Transverse colon (tissue), 4 donors: ENCODE measurements around the gene RBM17. TPM values are rescaled to one million over a fixed set of nuclear protein-coding genes. Genes with fewer than 3 reads are reported as not detected.
A peak's percentile ranks its signal among the peaks of the same experiment; 100 is the strongest.
"Not testable (repeated sequence)": the region's sequence is repeated elsewhere in the genome, so short reads cannot be mapped to it uniquely, and the experiment has no call there.

ENCODE experiments used
- DNase-seq: peaks from one replicate; pipeline ENCODE4 v3.0.0-alpha.2; 2019
- H3K27ac ChIP-seq, 4 donors: fragments of 200-600 bp; sonication (generic); 2 replicates each; pipeline ENCODE4 v1.5.1; 2016 to 2018; ENCODE audit warnings: inconsistent platforms in 4 of 4
- H3K27me3 ChIP-seq: fragments of 200-600 bp; sonication (generic); 2 replicates; pipeline ENCODE4 v1.5.1; 2017; ENCODE audit warnings: inconsistent platforms
- H3K36me3 ChIP-seq, 4 donors: fragments of 200-600 bp; sonication (generic); 2 replicates each; pipeline ENCODE4 v1.5.1; 2017 to 2019; ENCODE audit warnings: inconsistent platforms in 4 of 4
- H3K4me1 ChIP-seq, 4 donors: fragments of 200-600 bp; sonication (generic); 2 replicates each; pipeline ENCODE4 v1.5.1; 2017 to 2020; ENCODE audit warnings: inconsistent platforms in 4 of 4
- H3K4me3 ChIP-seq, 4 donors: fragments of 200-600 bp; sonication (generic); 1 replicate in 1 of 4; 2 replicates in 3 of 4; pipeline versions ENCODE4 v1.5.1 to v1.6.1; 2017 to 2019; ENCODE audit warnings: inconsistent platforms in 4 of 4
- H3K9me3 ChIP-seq, 2 donors: fragments of 200-600 bp; sonication (generic); 2 replicates each; pipeline ENCODE4 v1.5.1; 2017 to 2019; ENCODE audit warnings: inconsistent platforms in 2 of 2
- CTCF ChIP-seq, 5 experiments: fragments of 200-600 bp in 3 of 5; fragments of 450-650 bp in 2 of 5; sonication (generic) in 3 of 5; IDR thresholded peaks; 1 replicate in 2 of 5; 2 replicates in 3 of 5; pipeline ENCODE4 v1.5.1; 2016 to 2017; ENCODE audit warnings: antibody characterized with exemption in 5 of 5, inconsistent platforms in 3 of 5, mild to moderate bottlenecking in 2 of 5, moderate library complexity in 1 of 5
- EP300 ChIP-seq: sonication (generic); formaldehyde crosslinking; IDR thresholded peaks from one replicate; pipeline ENCODE4 v1.6.1; 2017; ENCODE audit warnings: antibody characterized with exemption, low read depth
- POLR2A ChIP-seq: fragments of 450-650 bp; IDR thresholded peaks from one replicate; pipeline ENCODE4 v1.6.1; 2016; ENCODE audit warnings: antibody characterized with exemption, mild to moderate bottlenecking, moderate library complexity
- POLR2AphosphoS5 ChIP-seq, 3 donors: sonication (generic); formaldehyde crosslinking; IDR thresholded peaks; one replicate each; pipeline ENCODE4 v1.6.1; 2016; ENCODE audit warnings: antibody characterized with exemption in 3 of 3
- WGBS, 2 donors: methylation state at CpG; one replicate each; pipeline ENCODE4 v1.1.5; 2018; ENCODE audit warnings: low coverage in 1 of 2; 5-methylcytosine and 5-hydroxymethylcytosine counted together
- in situ Hi-C, 4 donors: fragments of 200-750 bp; cut with MboI; loops; one replicate each; pipeline versions ENCODE4 v1.15.0 to v1.15.1; 2017; ENCODE audit warnings: low sequenced_read_pairs in 3 of 4, low pct_ligation_motif_present in 1 of 4, low pct_unique_long_range_greater_than_20kb in 1 of 4
- intact Hi-C: fragments of 100-400 bp; cut with DNase I; formaldehyde crosslinking; loops from one replicate; pipeline ENCODE4 v1.15.1; 2023; ENCODE audit warnings: low total_unique reads
- total RNA-seq, 4 donors: library from RNA; depleted of rRNA; stranded (reverse); fragments of >200 nt; gene quantifications; one replicate each; pipeline ENCODE4 v1.1.0, GENCODE V29; 2016

RBM17 gene
- total RNA-seq, 4 donors from 2014 or later, result 45.0 to 80.7 (median 64.7) TPM

GRCh38 chr10:6101181-6101580 lies 12.3 kb downstream of the RBM17 start:
- Histone ChIP-seq H3K27me3 (no peaks in the 10 kb centered on the region), H3K27ac (peak overlapping the region in 1 of 4 donors; percentile 17), H3K36me3 (peaks cover 0 to 39% (median 2%) of the 10 kb centered on the region in 4 donors), H3K4me3 (no peak overlapping the region), H3K9me3 (no peaks in the 10 kb centered on the region), H3K4me1 (no peaks in the 10 kb centered on the region)
- TF ChIP-seq POLR2AphosphoS5 (IDR thresholded peaks at IDR 0.05) (no peak), CTCF (IDR thresholded peaks at IDR 0.05) (no peak), POLR2A (no peak), EP300 (no peak)
- WGBS, 2 donors, result 82 to 85% methylated on average over 7 to 8 of the region's 8 CpGs
- peak; percentile 55 for DNase-seq
- intact Hi-C loops, result no loop called here
- in situ Hi-C loops, result loop anchor here in 3 of 4 donors (10.0 to 25.0 kb wide), 2 partner anchors 286 to 294 kb away; no protein-coding TSS in a partner anchor

GRCh38 chr10:6102128-6102527 lies 13.3 kb downstream of the RBM17 start:
- H3K36me3 ChIP-seq, result peaks cover 0 to 49% (median 2%) of the 10 kb centered on the region in 4 donors
- TF ChIP-seq POLR2A (no peak), CTCF (IDR thresholded peaks at IDR 0.05) (no peak), EP300 (no peak), POLR2AphosphoS5 (IDR thresholded peaks at IDR 0.05) (no peak)
- DNase-seq, result peak; percentile 34
- H3K4me1 ChIP-seq, result no peaks in the 10 kb centered on the region
- in situ Hi-C loops (loop anchor here in 3 of 4 donors (10.0 to 25.0 kb wide), 2 partner anchors 285 to 293 kb away; no protein-coding TSS in a partner anchor), intact Hi-C loops (no loop called here)
- WGBS, 2 donors, result 77 to 88% methylated on average over 6 to 8 of the region's 8 CpGs
- no peak overlapping the region for H3K27ac ChIP-seq
- H3K9me3 ChIP-seq, result no peaks in the 10 kb centered on the region
- H3K27me3 ChIP-seq, result no peaks in the 10 kb centered on the region
- H3K4me3 ChIP-seq, result no peak overlapping the region

- intact Hi-C loops, result no loop called here
- 75 to 78% methylated on average over 8 of the region's 8 CpGs for WGBS, 2 donors
- Histone ChIP-seq H3K27me3 (no peaks in the 10 kb centered on the region), H3K27ac (no peak overlapping the region), H3K4me3 (no peak overlapping the region), H3K4me1 (peaks cover 0 to 3% (median 0%) of the 10 kb centered on the region in 4 donors), H3K9me3 (no peaks in the 10 kb centered on the region), H3K36me3 (peaks cover 0 to 52% (median 2%) of the 10 kb centered on the region in 4 donors)
- TF ChIP-seq POLR2AphosphoS5 (IDR thresholded peaks at IDR 0.05), result no peak
- TF ChIP-seq POLR2A, result no peak
- TF ChIP-seq EP300, result no peak
- no peak for TF ChIP-seq CTCF (IDR thresholded peaks at IDR 0.05)
- no peak for DNase-seq
- in situ Hi-C loops, result loop anchor here in 3 of 4 donors (10.0 to 25.0 kb wide), 2 partner anchors 284 to 291 kb away; no protein-coding TSS in a partner anchor
These were observed 14.8 kb downstream of the RBM17 start for GRCh38 chr10:6103591-6103990.

- H3K36me3 ChIP-seq, result peaks cover 0 to 55% (median 9%) of the 10 kb centered on the region in 4 donors
- not testable (repeated sequence) for H3K27me3 ChIP-seq, H3K4me3 ChIP-seq, H3K27ac ChIP-seq, DNase-seq, H3K4me1 ChIP-seq, H3K9me3 ChIP-seq
- 91 to 92% methylated on average over 3 of the region's 3 CpGs for WGBS, 2 donors
- in situ Hi-C loops (loop anchor here (5.0 to 25.0 kb wide), 3 partner anchors 280 to 295 kb away; no protein-coding TSS in a partner anchor), intact Hi-C loops (loop anchor here (5.0 kb wide), 1 partner anchor 295 kb away; no protein-coding TSS in a partner anchor)
These were observed 18.8 kb downstream of the RBM17 start for GRCh38 chr10:6107616-6108015.

- 82 to 85% methylated on average over 6 of the region's 6 CpGs for WGBS, 2 donors
- intact Hi-C loops, result loop anchor here (5.0 kb wide), 1 partner anchor 294 kb away; no protein-coding TSS in a partner anchor
- Histone ChIP-seq H3K9me3 (no peaks in the 10 kb centered on the region), H3K4me3 (no peak overlapping the region), H3K4me1 (peaks cover 0 to 6% (median 0%) of the 10 kb centered on the region in 4 donors), H3K27me3 (no peaks in the 10 kb centered on the region), H3K27ac (no peak overlapping the region), H3K36me3 (peaks cover 0 to 56% (median 11%) of the 10 kb centered on the region in 4 donors)
- in situ Hi-C loops, result loop anchor here (5.0 to 25.0 kb wide), 3 partner anchors 279 to 294 kb away; no protein-coding TSS in a partner anchor
- DNase-seq, result no peak
- no peak for TF ChIP-seq POLR2A
- no peak for TF ChIP-seq EP300
- no peak for TF ChIP-seq POLR2AphosphoS5 (IDR thresholded peaks at IDR 0.05)
- no peak for TF ChIP-seq CTCF (IDR thresholded peaks at IDR 0.05)
These were observed 19.2 kb downstream of the RBM17 start for GRCh38 chr10:6108072-6108471.
